ENCODE data around the gene RPS21.

The RPS21 gene

DNA sequence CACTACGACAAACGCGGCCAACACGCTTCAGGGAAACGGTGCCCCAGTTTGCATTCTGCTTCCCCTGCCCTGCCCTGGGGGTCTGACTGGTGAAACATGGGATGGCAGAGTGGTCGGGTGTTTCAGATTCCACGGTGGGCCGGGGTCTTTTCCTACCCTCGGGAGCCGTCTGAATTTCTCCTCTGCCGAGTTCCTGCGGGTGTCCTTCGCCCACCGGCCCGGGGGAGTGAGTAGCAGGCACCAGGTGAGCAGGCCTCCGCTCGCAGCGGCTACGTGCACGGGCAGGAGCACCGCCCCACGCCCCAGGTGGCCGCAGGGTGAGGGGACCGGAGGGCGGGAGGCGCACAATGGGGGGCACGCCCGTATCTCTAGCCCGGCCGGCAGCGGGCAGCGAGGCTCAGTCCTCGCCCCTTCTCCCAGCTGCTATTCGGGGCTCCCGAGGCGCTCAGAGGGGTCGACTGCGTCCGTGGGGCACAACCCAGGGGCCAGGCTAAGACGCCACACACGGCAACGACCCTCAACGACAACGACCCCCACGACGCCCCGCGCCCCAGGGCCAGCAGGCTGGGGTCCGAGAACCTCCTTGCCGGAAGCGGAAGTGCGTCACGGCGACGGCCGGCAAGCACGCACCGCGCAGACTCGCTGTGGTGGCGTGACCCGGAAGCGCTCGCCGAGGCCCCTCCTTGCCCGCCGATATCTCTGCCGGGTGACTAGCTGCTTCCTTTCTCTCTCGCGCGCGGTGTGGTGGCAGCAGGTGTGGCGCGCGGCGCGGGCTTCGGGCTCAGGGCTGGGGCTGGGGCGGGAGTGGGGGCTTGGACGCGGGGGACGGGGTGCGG lies at the start of gene RPS21:
RPS21 (plus strand) TSS at position 721 of the 836 bp plus-strand sequence. CDS start 236 bp downstream, outside the sequence.
- peak; percentile 72 to 84 for DNase-seq (ENCODE audit: low read depth in 2 of 2, low spot score in 1 of 2)

DNA sequence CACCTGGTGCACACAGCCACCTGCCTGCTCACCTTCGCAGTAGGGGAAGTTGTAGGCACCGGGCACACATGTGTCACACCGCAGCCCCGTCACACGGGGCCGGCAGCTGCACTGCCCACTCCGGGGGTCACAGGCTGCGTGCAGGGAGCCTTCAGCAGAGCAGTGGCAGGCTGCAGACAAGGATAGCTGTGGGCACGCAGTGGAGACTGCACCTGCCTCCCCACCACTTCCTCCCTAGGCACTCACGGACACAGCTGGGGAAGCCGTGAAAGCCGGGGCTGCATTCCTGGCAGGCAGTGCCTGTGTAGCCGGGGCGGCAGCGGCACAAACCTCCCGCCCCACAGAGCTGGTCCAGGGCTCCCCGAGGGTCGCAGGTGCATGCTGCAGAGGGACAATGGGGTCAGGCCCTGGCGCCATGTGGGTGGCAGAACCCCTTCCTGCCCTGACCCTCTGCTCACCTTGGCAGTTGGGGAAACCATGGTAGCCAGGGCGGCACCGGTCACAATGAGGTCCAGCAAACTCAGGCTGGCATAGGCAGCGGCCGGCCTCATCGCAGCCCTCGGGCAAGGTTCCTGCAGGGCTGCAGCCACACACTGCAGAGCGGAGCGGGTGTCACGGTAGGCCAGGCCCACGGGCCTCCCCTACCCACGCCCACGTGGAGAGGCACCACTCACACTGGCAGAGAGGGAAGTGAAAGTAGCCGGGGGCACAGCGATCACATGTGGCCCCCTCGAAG lies 49.2 kb upstream of the RPS21 start:
- DNase-seq (ENCODE audit: low read depth in 2 of 2, low spot score in 1 of 2): no peak

DNA sequence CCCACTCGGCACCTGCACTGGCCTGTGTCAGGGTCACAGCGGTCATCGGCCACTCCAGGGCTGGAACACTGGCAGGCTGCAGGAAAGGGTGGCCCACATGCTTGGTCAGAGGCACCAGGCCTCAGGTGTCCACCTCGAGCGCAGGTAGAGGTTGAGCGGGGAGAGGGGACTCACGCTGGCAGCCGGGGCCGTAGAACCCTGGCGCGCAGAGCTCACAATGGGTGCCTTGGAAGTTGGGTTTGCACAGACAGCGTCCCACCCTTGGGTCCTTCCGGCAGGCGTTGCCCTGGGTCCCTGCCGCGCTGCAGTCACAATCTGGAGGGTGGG lies 48.6 kb upstream of the RPS21 start:
- no peak for DNase-seq (ENCODE audit: low read depth in 2 of 2, low spot score in 1 of 2)

DNA sequence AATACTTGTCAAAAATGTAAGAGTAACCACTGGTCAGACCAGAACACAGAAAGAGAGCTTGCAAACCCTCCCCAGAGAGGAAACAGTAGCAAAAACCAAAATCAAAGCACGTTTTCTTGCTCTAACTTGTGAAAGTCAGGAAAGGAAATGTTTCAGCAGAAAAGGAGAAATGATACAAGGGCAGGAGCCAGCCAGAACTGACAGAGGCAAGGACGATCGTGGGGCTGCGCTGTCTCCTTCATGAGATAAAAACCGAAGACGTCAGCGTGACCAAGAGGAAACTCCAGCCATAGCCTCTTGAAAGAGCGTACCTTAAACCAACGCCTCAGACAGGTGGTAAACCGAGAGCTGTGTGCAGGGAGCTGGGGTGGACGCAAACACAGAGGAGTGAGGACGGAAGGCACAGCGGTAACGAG lies 47.2 kb upstream of the RPS21 start:
- no peak for DNase-seq (ENCODE audit: low read depth in 2 of 2, low spot score in 1 of 2)

DNA sequence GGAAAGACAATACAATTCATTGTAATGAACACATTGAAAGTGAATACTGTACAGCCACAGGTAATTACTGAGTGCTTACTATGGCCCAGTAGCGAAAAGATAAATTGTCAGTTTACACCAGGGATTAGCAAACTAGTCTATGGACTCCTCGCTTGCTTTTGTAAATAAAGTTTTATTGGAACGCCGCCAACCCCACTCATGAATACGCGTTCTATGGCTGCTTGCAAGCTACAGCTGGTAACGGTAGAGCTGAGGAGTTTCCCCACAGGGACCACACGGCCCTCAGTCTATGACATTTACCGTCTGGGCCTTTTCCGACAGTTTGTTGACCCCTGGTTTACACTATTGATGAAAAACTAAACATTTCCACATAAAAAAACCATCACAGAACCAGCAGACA lies 44.0 kb upstream of the RPS21 start:
- DNase-seq (ENCODE audit: low read depth in 2 of 2, low spot score in 1 of 2): no peak

DNA sequence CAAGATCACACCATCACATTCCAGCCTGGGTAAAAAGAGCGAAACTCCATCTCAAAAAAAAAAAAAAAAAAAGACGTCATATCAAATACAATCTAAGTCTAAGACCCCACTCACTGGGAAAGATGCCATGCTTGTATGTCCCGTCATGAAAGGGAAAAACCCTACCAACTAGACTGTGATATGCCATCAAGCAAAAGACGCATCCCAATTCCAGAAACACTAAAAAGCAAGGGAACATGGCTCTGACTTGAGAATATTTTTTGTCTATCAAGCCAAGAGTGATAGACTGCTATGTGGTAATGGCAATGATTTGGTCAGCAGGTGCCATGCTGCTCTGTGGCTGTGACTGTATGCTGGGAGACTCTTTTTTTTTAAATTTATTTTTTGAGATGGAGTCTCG lies 42.8 kb upstream of the RPS21 start:
- DNase-seq (ENCODE audit: low read depth in 2 of 2, low spot score in 1 of 2): no peak

DNA sequence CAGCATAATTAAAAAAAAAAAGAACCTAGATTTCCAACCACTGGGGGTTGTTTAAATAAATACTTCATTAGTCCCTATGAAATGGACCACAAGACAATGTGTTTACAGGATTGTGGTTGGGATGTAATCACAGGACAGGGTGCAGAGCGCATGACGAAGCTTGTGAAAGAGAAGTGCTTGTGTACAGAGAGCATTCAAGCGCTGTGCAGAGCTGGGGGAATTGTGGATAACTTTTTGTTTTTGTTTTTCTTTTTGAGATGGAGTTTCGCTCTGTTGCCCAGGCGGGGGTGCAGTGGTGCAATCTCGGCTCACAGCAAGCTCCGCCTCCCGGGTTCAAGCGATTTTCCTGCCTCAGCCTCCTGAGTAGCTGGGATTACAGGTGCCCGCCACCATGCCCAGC lies 42.1 kb upstream of the RPS21 start:
- DNase-seq (ENCODE audit: low read depth in 2 of 2, low spot score in 1 of 2): no peak

DNA sequence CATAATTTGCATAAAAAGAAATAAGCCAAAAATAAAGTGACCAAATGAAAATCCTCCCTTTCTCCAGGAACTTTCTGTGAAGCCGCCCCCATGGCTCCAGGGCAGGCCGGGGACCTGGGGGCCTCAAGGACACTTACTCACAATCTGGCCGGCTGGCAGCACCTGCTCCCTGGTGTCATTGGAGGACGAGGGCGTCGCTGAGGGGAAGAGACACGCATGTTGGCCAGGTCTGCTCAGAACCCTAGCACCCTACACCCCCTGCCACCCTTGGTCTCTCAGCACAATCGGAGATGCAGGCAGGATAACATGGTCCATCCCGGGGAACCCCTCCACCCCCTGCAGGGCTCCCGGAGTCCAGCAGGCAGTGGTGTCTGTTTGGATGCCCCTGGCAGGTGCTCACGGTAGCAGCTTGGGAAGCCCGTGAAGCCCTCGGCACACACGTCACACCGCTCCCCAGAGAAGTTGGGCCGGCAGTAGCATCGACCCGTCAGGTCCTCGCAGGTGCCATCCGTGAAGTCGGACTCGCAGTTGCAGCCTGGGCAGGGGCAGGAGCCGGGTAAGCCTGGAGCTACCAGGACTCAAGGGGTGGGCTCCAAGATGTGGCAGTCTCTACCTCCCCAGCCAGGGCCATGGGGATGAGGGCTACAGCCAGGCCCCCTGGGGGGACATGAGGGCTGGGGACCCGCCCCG lies 41.1 kb upstream of the RPS21 start:
- no peak for DNase-seq (ENCODE audit: low read depth in 2 of 2, low spot score in 1 of 2)

DNA sequence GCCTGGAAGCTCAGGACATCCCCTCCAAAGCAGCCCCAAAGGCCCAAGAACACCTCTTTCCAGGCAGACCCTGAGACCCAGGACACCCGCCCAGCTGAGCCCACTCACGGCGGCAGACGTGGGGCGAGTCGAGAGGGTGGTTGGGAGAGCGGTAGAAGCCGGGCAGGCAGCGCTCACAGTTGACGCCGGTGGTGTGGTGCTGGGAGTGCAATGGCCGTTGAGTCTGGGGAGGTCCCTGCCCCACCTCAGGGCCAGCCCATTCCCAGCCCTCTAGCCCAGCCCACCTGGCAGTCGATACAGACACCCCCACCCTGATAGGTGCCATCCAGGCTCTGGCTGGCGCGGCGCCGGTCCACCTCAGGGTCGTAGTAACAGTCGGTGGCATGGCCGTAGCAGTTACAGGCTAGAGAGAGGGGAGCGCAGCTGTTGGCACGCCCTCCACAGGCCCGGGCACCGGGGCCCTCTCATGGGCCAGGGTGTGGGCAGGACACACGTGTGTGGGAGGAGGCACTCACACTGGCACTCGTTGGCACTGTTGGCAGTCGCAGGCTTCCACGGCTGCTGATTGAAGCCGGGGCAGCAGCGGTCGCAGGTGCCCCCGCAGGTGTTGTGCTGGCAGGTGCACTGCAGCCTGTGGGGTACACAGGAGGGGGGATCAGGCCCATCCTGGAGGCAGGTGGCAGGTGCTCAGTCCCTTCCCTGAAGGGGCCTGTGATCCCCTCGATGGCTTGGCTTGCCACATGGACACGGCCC lies 40.3 kb upstream of the RPS21 start:
- DNase-seq (ENCODE audit: low read depth in 2 of 2, low spot score in 1 of 2): no peak

DNA sequence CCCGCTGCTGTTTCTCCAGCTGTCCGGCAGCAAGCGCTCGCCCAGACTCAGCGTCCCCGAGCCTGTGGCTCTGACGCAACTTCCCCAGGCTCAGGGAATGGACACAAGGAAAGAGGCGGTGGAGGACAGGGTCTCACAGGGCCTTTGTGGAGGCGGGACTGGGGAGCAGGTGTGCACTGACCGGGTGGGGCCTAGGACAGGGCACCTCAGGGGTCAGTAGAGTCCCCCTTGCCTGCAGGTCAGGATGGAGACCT lies 39.8 kb upstream of the RPS21 start:
- no peak for DNase-seq (ENCODE audit: low read depth in 2 of 2, low spot score in 1 of 2)

DNA sequence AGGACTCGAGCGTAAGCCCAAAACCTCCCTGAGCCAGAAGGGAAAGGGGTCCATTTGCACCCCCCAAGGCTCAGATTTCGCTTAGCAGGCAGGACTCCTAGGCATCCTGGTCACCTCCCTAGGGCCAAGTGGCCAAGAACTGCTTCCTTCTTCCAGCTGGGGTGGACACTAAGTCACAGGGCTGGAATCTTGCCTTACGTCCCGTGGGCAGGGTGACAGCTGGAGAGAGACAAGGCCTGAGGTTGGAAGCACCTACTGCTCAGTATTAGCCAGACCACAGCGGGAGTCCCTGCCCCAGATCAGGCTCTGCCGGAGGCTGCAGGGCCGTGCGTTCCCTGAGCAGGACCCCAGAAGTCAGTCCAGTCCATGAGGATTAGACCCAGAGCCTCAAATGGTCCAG lies 39.5 kb upstream of the RPS21 start:
- DNase-seq (ENCODE audit: low read depth in 2 of 2, low spot score in 1 of 2): no peak

DNA sequence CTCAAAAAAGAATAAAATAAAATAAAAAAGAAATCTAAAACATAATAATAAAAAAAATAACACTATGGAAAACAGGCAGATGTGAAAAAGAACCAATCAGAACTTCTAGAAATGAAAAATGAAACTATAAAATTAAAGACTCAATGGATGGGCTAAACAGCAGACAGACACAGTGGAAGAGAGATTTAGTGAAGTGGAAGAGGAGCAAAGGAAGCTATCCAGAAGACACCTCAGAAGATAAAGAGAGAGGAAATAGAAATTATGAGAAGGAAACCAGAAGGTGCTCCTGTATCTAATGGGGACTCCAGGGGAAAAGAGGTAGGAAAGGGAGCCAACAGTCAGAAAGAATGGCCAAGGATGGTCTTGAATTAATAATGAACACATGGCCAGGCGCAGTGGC lies 38.3 kb upstream of the RPS21 start:
- no peak for DNase-seq (ENCODE audit: low read depth in 2 of 2, low spot score in 1 of 2)

DNA sequence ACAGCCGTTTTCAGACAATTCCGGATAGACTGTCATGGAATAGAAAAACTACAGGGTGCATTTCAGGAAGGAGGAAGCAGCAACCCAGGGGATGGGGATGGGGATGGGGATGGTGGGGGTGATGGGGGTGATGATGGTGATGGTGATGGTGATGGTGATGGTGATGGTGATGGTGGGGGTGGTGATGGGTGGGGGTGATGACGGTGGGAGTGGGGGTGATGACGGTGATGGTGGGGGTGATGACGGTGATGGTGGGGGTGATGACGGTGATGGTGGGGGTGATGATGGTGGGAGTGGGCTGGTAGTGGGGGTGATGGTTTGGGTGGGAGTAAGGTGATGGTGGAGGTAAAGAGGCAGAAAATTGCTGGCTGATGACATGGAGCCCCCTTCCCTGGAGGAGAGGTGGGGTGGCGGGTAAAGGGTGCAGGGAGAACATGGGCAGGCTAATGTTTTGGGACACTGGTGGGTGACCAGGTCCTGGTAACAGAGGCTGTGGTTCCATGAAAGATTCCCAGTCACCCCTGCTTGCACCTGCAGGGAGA lies 37.3 kb upstream of the RPS21 start:
- no peak for DNase-seq (ENCODE audit: low read depth in 2 of 2, low spot score in 1 of 2)

DNA sequence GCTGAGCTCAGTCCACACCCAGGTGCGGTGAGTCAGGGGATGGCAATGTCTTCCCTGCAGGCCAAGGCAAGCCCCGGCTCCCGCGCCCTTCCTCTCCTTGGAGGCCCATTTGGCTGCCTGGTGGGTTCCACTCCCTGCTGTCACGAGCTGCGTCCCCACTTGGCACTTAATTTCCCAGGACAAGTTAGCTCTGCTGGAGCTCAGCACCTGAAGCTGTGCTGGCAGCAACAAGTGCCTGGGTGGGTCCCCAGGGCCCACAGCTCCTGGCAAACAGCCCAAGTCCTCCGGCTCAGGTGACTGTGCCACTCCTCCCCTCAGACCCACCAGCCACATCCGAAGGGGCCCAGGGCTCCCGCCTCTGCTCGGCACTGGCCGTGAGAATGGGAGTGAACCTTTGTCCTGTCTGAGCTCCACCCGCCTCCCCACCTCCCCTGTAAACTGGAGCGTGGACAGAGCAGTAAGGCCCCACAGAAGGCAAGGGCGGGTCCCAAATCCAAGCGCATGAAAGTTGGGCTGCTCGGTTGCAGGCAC lies 36.7 kb upstream of the RPS21 start:
- no peak for DNase-seq (ENCODE audit: low read depth in 2 of 2, low spot score in 1 of 2)

DNA sequence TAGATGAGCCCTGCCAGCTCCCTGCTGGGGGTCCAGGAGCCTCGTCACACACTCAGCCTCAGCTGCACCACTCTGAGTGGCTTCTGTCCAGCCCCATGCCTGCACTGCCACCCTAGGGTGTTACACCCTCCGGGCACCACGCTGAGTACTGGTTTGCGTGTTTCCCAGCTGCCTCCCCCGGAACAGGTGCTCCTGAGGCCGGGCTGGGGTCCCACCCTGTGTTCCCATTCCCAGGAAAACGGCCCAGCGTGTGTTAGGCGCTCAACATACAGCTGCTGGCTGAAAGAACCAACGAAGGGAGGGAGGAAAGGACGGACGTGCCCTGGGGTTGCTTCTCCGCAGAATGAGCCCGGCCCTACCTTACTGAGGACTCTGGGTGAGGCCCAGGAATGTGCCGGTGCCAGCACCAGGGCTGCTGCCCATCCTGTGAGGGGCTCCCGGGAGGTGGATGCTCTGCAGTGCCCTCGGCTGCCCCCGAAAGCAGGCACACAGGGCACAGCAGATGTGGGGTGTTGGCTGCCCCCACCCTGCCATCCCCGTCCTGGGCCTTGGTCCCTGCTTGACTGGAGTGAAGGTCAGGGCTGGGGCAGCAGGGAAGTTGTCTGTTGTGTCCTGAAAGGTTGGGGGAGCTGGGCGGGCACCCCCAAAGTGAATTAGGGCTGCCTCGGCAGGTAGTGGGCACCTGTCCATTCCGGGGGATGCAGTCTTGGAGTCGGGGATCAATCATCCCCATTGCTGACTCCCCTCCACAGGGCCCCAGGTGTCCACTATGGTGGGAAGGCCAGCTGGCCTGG lies 36.1 kb upstream of the RPS21 start:
- no peak for DNase-seq (ENCODE audit: low read depth in 2 of 2, low spot score in 1 of 2)

DNA sequence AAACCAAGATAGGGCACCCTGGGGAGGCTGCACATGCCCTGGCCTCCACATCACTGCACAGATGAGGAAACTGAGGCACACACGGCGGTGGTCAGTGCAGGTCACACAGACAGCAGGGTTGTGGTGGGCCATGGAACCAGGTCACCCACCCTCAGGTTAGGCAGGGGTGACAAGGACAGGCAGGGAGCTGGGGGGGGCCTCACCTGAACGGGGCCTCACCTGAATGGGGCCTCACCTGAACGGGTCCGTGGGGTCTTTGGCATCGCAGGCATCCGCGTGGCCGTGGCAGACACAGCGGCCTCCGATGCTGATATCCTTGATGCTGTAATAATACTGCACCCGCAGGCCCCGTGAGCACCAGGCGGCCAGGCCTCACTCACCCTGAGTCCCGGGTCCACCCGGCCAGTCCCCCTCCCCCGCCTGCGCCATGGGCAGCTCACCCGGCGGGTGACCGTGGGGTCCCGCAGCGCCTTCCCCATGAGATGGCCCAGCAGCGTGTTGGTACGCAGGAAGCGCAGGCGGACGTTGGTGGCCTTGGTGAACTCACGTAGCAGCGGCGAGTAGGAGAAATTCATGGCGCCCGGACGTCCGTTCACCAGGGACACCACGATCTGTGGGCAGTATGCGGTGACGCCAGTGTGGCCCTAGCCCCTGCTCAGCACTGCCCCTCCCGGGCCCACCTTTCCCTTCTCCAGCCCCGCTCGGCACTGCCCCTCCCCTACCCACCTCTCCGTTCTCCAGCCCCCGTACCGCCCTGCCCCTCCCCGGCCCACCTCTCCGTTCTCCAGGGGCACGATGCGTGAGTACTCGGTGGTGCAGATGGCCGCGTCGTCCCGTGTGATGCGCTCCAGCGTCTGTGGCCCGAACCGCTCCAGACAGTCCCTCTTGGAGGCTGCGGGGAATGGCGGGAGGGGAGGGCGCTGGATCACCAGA lies 35.2 kb upstream of the RPS21 start:
- no peak for DNase-seq (ENCODE audit: low read depth in 2 of 2, low spot score in 1 of 2)

DNA sequence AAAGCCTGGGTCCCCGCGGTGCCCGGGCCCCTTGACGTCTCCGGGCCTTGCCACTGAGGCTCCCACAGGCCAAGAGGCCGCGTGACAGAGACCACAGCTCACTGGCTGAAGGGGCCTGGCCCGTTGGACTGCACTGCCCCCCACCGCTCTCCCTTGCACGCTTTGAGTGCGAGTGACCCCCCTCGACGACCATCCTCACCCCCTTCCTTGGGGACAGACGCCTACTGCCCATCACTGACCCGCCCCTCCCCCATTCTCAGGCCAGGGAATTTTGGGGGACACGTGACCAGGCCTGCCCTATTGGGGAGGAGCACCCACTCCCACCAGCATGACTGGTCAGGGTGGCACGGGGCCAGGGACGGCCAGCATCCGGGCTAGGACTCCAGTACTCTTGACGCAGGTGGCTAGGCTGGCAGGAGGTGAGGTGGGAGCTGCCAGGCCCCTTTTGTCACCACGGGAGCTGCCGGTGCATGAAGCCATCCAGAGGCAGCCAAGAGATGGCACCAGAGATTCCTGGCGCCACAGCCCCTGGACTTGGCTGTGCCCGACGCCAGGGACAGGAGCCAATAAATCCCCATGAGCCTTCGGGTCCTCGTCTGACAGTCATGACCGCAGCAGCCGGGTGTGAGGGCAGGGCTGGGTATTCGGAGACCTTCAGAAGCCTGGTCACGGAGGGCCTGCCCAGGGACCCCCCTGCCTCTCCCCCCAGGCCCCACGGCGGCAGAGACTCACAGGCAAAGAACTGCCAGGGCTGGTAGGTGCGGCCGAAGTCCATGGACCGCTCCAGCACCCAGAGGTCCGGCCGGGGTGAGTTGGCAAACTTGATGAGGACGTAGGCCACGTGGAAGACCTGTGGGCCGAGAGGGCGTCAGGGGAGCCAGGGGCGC lies 34.3 kb upstream of the RPS21 start:
- DNase-seq (ENCODE audit: low read depth in 2 of 2, low spot score in 1 of 2): no peak

DNA sequence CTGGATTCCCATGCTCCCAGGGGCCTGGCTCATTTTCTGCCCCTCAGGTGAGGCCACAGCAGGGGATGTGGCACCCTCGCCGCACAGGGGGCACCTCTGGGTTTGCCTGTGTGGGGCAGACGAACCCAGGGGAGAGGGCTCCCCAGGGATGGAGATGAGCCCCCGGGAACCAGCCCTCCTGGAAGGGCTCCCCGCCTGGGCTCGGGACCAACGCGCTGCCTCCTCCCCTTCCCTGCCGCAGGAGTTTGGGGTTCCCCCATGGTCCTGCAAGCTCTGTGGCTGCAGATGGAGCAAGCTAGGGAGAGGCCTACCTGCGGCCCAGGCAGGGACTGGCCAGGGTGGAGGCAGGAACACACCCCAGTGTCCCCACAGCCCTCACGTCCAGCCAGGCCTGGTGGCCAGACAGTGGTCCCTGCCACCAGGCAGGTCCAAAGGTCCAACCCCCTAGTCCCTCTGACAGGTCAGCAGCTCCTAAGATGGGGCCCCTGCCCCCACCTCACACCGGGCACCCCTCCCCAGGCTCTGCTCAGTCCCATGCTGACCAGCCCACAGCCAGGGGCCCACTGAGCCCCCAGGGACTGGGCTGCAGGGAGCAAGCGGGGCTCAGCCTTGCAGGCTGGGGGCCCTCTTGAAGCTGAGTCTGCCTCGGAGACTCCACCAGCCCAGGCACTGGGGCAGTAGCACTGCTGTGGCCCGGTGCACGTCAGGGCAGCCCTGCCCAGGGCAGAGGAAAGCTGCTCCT lies 33.4 kb upstream of the RPS21 start:
- DNase-seq (ENCODE audit: low read depth in 2 of 2, low spot score in 1 of 2): no peak

All from stimulated activated CD8-positive, alpha-beta memory T cell treated with anti-CD3 and anti-CD28 coated beads, Interleukin-4, amount 100 ng/mL, for 1 hour (primary cell).